Ovary (tissue), 3 donors: ENCODE data around the gene TTC9.

Experiments
- EP300 ChIP-seq: sonication (generic); formaldehyde crosslinking; IDR thresholded peaks from one replicate; pipeline ENCODE4 v1.6.1; 2017; ENCODE audit warnings: antibody characterized with exemption
- POLR2A ChIP-seq: fragments of 450-650 bp; IDR thresholded peaks from one replicate; pipeline ENCODE4 v1.6.1; 2017; ENCODE audit warnings: antibody characterized with exemption, mild to moderate bottlenecking, moderate library complexity
- TF ChIP-seq, protein P1 (sequence below), 3 donors: fragments of 450-650 bp in 2 of 3; fragments of 200-600 bp in 1 of 3; IDR thresholded peaks; one replicate each; pipeline versions ENCODE4 v1.5.1 to v1.8.0; 2016 to 2022; ENCODE audit warnings: antibody characterized with exemption in 3 of 3, mild to moderate bottlenecking in 1 of 3
- donor health status: DM: no; HTN: no; CAD: no.

DNA sequence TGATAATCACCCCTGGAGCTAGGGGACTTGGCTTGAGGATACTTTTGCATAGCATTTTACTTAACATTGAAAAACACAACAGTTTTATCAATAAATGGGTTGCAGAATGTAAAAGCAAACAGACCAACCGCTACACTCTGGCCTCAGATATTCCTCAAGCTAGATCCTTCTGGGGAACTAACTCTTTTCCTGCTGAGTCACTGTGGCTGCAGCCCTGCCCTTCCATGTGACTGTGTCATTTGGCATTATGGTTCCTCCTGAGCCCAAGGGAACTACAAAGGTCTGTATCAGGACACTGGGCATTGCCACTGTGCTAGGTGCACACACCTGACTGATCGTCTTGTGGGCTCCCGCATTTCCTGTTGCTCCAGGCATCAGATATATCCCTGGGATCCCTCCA lies 56.6 kb downstream of the TTC9 start:
- TF ChIP-seq, protein P1, sequence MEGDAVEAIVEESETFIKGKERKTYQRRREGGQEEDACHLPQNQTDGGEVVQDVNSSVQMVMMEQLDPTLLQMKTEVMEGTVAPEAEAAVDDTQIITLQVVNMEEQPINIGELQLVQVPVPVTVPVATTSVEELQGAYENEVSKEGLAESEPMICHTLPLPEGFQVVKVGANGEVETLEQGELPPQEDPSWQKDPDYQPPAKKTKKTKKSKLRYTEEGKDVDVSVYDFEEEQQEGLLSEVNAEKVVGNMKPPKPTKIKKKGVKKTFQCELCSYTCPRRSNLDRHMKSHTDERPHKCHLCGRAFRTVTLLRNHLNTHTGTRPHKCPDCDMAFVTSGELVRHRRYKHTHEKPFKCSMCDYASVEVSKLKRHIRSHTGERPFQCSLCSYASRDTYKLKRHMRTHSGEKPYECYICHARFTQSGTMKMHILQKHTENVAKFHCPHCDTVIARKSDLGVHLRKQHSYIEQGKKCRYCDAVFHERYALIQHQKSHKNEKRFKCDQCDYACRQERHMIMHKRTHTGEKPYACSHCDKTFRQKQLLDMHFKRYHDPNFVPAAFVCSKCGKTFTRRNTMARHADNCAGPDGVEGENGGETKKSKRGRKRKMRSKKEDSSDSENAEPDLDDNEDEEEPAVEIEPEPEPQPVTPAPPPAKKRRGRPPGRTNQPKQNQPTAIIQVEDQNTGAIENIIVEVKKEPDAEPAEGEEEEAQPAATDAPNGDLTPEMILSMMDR (IDR thresholded peaks at IDR 0.05): no peak
- TF ChIP-seq POLR2A (no peak), EP300 (no peak)
